Stromal cell of bone marrow (primary cell): ENCODE measurements around the gene NTN1.

Source experiments
- DNase-seq: peaks from one replicate; pipeline ENCODE4 v3.0.0-alpha.2; 2012; ENCODE audit warnings: low read depth

The NTN1 gene

DNA sequence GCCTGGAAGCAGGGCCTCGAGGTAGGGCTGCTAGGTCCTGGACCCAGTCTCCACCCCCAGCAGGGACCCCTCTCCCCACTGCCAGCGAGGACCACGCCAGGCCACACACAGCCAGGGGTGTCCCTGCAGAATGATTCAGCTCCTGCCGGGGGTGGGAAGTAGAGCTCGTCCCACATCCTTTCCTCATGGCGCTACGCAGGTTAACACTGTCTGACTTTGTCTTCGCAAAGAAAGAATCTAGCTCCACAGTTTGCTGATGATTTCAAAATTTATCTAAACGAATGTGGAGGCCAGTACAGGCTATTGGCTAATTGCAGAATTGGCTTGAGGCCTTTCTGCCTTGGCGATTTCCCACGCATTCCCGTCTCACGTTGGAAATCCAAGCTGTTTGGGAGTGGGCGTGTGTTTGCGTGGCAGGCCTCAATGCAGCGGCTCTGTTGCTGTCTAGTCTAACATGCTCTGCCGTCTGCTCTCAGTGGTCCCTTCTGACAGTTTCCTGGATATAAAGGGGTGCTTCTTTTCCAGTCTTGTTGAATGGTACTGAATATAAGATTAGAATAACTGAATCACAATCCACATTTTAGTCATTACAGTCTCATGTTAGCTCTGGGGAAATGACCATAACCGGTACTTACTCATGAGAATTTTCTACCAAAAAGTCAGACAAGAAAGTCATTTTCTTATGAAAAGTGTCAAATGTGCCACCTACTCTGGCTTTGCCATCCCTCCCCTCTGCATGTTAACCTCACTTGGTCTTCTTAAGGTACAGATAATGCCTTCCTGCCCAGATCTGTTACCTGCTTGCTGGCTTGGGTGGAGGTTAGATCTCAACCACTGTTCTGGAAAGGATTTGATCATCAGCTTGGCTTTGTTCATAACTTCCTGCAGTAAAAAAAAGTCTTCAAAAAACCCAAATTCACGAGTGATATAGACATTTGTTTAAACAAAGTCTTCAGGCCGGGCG, 252.4 kb downstream of the NTN1 start:
- no peak for DNase-seq

DNA sequence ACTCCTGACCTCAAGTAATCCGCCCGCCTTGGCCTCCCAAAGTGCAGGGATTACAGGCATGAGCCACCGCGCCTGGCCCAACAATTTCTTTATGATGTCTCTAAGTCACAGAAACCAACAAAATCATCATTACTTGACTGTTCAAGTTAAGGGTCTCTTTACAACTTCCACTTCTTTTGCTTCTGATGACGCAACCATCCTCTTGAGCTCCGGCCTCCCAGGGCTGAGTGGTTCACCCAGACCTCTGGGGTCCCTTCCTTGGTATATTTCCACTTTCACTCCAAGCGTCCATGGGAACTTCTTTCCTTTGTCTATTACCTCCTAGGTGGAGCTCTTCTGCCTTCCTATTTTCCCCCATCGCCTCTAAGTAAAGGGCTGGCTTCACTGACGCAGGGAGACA, 253.7 kb downstream of the NTN1 start:
- no peak for DNase-seq

DNA sequence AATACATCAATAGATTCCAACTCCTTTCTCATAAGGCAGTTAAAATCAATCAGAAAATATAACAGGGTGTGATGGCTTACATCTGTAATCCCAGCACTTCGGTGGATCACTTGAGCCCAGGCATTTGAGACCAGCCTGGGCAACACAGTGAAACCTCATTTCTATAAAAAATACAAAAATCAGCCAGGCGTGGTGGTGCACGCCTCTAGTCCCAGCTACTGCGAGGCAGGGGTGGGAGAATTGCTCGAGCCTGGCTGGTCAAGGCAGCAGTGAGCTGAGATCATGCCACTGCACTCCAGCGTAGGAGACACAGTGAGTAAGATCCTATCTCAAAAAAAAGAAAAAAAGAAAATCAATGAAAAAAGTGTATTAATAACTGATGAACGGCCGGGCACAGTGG, 258.6 kb downstream of the NTN1 start:
- DNase-seq, result no peak

DNA sequence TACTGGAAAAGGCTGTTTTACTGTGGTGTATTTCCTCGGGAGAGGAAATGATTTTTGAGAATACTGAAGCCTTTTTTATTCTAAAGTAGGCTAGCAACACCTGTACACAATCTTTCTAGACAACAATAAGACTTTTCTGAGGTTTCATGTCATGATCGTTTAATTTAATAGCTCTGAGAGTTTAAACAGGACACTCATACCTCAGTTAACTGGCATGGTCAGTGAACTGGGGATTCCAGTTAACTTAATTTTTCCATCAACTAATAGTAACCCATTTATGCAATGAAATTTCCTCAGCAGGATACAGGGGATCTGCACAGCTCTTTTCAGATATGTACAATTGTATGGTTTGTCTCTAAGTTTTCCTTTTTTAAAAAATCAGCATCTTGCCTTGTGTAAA, 262.6 kb downstream of the NTN1 start:
- no peak for DNase-seq

GRCh38 chr17:9284884-9285283, 263.6 kb downstream of the NTN1 start:
- DNase-seq, result peak; percentile 31

- no peak for DNase-seq
Measured at GRCh38 chr17:9285602-9286427, 264.5 kb downstream of the NTN1 start.

DNA sequence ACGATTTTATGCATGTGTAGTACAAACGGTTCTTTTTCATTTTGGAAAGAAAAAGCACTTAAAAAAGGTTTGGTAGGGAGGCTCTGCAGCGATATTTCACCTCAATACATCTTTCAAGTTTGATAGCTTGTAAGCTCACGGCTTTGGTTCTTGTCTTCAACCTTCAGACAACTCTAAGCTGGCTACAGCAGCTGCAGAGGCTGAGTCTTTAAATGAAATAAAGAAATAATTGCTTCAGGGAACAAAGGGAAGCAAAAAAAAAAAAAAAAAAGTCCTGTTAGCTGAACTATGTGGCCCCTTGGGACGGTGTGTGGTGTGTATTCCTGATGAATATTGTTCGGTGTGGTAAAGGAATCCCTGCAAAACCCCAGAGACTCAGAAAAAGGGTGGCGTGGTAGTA, 265.1 kb downstream of the NTN1 start:
- no peak for DNase-seq

GRCh38 chr17:9287306-9287705, 266.0 kb downstream of the NTN1 start:
- no peak for DNase-seq

- DNase-seq, result no peak
Measured at GRCh38 chr17:9290226-9290613, 268.9 kb downstream of the NTN1 start.

GRCh38 chr17:9291912-9292560, 270.7 kb downstream of the NTN1 start:
- no peak for DNase-seq

DNA sequence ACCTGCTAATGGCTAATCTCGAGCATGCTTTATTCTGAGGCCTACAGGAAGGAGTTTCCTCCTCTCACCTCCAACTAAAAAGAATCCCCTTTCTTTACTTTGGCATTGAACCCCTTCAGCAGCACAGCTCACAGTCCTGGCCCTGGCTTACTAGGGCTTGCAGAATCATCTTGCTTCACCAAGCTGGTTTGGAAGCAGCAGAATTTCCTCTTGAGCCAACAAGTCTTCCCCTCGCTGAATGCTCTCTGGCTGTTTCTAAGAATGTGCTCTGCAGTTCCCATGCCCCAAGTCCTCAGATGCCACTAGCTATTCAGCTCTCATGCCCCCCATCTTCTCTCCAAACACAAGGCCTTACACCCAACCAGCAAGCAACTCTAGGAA, 271.2 kb downstream of the NTN1 start:
- no peak for DNase-seq
